Keratinocyte (primary cell): ENCODE results near the gene SGMS2.

ENCODE experiments used
- CTCF ChIP-seq, 3 experiments: IDR thresholded peaks in 1 of 3; conservative IDR thresholded peaks in 1 of 3; optimal IDR thresholded peaks in 1 of 3; 2 replicates in 2 of 3; 3 replicates in 1 of 3; pipeline versions ENCODE3 to v1.5.1; 2011; ENCODE audit warnings: low read length in 3 of 3, mild to moderate bottlenecking in 3 of 3, moderate library complexity in 2 of 3, control low read depth in 1 of 3, inconsistent platforms in 1 of 3; ENCODE audit not compliant: insufficient read depth in 2 of 3; ENCODE audit errors: extremely low read depth in 1 of 3
- EZH2 ChIP-seq: IDR thresholded peaks from one replicate; pipeline ENCODE4 v1.6.1; 2012; ENCODE audit warnings: inconsistent platforms, mild to moderate bottlenecking, low read length, moderate library complexity

- TF ChIP-seq CTCF (optimal IDR thresholded peaks at IDR 0.05 in 1 of 3, IDR thresholded peaks at IDR 0.05 in 1 of 3, conservative IDR thresholded peaks at IDR 0.05 in 1 of 3; ENCODE audit: extremely low read depth in 1 of 3, insufficient read depth in 2 of 3, low read length in 3 of 3) = no peak
- TF ChIP-seq EZH2 = no peak
Observed at GRCh38 chr4:107906458-107907100, 81.8 kb downstream of the SGMS2 start.
